Measurements from ENCODE around the gene APBA2.

DNA sequence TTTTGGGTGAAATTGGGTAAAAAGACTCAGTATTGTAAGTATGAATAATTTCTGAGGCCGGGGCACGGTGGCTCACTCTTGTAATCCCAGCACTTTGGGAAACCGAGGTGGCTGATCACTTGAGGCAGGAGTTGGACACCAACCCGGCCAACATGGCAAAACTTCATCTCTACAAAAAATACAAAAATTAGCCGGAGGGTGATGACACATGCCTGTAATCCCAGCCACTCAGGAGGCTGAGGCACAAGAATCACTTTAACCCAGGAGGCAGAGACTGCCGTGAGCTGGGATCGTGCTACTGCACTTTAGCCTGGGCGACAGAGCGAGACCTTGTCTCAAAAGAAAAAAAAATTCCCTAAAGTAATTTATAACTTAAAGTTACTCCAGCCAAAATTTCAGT lies 162.2 kb downstream of the APBA2 start:
- TF ChIP-seq, protein P1, sequence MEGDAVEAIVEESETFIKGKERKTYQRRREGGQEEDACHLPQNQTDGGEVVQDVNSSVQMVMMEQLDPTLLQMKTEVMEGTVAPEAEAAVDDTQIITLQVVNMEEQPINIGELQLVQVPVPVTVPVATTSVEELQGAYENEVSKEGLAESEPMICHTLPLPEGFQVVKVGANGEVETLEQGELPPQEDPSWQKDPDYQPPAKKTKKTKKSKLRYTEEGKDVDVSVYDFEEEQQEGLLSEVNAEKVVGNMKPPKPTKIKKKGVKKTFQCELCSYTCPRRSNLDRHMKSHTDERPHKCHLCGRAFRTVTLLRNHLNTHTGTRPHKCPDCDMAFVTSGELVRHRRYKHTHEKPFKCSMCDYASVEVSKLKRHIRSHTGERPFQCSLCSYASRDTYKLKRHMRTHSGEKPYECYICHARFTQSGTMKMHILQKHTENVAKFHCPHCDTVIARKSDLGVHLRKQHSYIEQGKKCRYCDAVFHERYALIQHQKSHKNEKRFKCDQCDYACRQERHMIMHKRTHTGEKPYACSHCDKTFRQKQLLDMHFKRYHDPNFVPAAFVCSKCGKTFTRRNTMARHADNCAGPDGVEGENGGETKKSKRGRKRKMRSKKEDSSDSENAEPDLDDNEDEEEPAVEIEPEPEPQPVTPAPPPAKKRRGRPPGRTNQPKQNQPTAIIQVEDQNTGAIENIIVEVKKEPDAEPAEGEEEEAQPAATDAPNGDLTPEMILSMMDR (IDR thresholded peaks at IDR 0.05 in 8 of 11, conservative IDR thresholded peaks at IDR 0.05 in 3 of 11): no peak
- TF ChIP-seq POLR2A (IDR thresholded peaks at IDR 0.05): no peak
